ENCODE data around the gene FN3KRP.

FN3KRP gene

DNA sequence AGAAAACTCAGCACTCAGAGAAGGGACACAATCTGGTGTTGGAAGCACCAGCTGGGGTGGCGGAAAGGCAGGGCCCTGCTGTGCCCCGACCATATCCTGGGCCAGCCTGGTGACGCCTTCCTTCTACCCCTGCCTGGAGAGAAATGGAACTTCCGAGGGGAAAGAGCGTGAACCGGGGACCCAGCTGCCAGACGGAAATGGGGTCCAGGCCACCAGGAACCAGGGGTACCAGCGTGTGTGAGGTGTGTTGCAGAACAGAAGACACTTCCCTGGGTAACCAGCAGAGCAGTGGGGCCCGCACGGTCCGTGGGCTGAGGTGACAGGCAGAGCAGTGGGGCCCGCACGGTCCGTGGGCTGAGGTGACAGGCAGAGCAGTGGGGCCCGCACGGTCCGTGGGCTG lies 24.8 kb upstream of the FN3KRP start:
- TF ChIP-seq CTCF (IDR thresholded peaks at IDR 0.05; ENCODE audit: insufficient read depth, low read length, poor library complexity, severe bottlenecking), result no peak
- no peak overlapping the region for H3K4me3 ChIP-seq (replicated peaks; ENCODE audit: low read depth, low read length)
- H3K36me3 ChIP-seq (ENCODE audit: control insufficient read depth, insufficient read depth, low read length), result no peaks in the 10 kb centered on the region
- no peaks in the 10 kb centered on the region for H3K27me3 ChIP-seq (replicated peaks; ENCODE audit: control insufficient read depth, insufficient read depth, low read length)
- no peak for DNase-seq (ENCODE audit: extremely low read depth, insufficient read length)

GRCh38 chr17:82692268-82692667 lies 24.2 kb upstream of the FN3KRP start:
- no peaks in the 10 kb centered on the region for H3K36me3 ChIP-seq (ENCODE audit: control insufficient read depth, insufficient read depth, low read length)
- no peaks in the 10 kb centered on the region for H3K27me3 ChIP-seq (replicated peaks; ENCODE audit: control insufficient read depth, insufficient read depth, low read length)
- no peak for DNase-seq (ENCODE audit: extremely low read depth, insufficient read length)
- H3K4me3 ChIP-seq (replicated peaks; ENCODE audit: low read depth, low read length), result no peak overlapping the region
- no peak for TF ChIP-seq CTCF (IDR thresholded peaks at IDR 0.05; ENCODE audit: insufficient read depth, low read length, poor library complexity, severe bottlenecking)

DNA sequence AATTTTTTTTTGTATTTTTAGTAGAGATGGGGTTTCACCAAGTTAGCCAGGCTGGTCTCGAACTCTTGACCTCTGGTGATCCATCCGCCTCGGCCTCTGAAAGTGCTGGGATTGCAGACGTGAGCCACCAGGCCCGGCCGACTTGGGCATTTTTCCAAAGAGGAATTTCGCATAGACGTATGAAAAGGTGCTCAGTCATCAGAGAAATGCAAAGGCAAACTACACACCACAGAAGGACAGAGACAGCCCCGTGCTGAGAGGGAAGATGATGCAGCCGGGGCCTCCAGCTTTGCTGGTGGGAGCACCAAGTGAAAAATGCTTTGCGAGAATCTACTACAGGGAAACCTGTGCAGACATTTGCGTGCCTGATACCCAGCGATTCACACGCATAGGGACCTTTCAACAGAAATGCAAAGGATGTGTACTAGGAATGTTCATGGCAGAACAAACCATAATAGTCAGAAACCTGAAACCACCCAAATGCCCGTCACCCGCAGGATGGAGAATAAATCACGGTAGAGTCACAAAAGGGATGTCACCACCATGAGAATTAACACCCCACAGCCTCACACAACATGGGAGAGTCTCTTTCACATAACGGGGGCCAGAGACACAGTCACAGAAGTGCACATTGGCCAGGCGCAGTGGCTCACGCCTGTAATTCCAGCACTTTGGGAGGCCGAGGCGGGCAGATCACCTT lies 23.2 kb upstream of the FN3KRP start:
- no peaks in the 10 kb centered on the region for H3K27me3 ChIP-seq (replicated peaks; ENCODE audit: control insufficient read depth, insufficient read depth, low read length)
- no peak for TF ChIP-seq CTCF (IDR thresholded peaks at IDR 0.05; ENCODE audit: insufficient read depth, low read length, poor library complexity, severe bottlenecking)
- no peak overlapping the region for H3K4me3 ChIP-seq (replicated peaks; ENCODE audit: low read depth, low read length)
- no peaks in the 10 kb centered on the region for H3K36me3 ChIP-seq (ENCODE audit: control insufficient read depth, insufficient read depth, low read length)
- no peak for DNase-seq (ENCODE audit: extremely low read depth, insufficient read length)

DNA sequence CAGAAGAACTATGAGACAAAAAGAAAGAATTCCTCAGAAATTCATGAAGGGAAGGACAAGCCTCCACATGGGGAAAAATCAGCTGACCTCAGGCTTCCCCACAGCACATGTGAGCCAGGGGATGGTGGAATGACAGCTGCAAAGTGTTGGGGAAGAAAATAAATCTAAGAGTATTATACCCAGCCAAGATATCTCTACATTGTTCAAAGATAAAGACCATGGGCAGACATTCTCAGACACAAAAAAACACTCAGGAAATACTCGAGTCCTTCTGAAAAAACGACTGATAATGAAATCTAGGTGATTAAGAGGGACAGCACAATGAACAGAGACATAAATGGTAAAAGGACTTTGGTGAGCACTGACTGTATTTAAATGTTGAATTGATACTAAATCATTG lies 21.9 kb upstream of the FN3KRP start:
- H3K4me3 ChIP-seq (replicated peaks; ENCODE audit: low read depth, low read length), result no peak overlapping the region
- TF ChIP-seq CTCF (IDR thresholded peaks at IDR 0.05; ENCODE audit: insufficient read depth, low read length, poor library complexity, severe bottlenecking), result no peak
- H3K36me3 ChIP-seq (ENCODE audit: control insufficient read depth, insufficient read depth, low read length), result no peaks in the 10 kb centered on the region

GRCh38 chr17:82696259-82696658 lies 20.2 kb upstream of the FN3KRP start:
- no peaks in the 10 kb centered on the region for H3K36me3 ChIP-seq (ENCODE audit: control insufficient read depth, insufficient read depth, low read length)
- TF ChIP-seq CTCF (IDR thresholded peaks at IDR 0.05; ENCODE audit: insufficient read depth, low read length, poor library complexity, severe bottlenecking), result no peak
- no peak for DNase-seq (ENCODE audit: extremely low read depth, insufficient read length)
- no peaks in the 10 kb centered on the region for H3K27me3 ChIP-seq (replicated peaks; ENCODE audit: control insufficient read depth, insufficient read depth, low read length)
- H3K4me3 ChIP-seq (replicated peaks; ENCODE audit: low read depth, low read length), result no peak overlapping the region

More for the DNA sequence above, 21.9 kb upstream of the FN3KRP start:
- H3K27me3 ChIP-seq (replicated peaks; ENCODE audit: control insufficient read depth, insufficient read depth, low read length), result no peaks in the 10 kb centered on the region
- no peak for DNase-seq (ENCODE audit: extremely low read depth, insufficient read length)
